Large intestine (tissue), 3 donors: ENCODE results near the gene KRTAP10-2. TPM values are rescaled to one million over a fixed set of nuclear protein-coding genes. Genes with fewer than 3 reads are reported as not detected.
"Not testable (repeated sequence)": the region's sequence is repeated elsewhere in the genome, so short reads cannot be mapped to it uniquely, and the experiment has no call there.

Experiments used
- DNase-seq, 2 donors: peaks; one replicate each; pipeline versions ENCODE4 v3.0.0 to v3.0.0-alpha.2; 2013
- H3K27ac ChIP-seq: one replicate; pipeline ENCODE4 v1.5.1; 2013; ENCODE audit warnings: low read length
- H3K27me3 ChIP-seq: 2 replicates; pipeline ENCODE4 v1.6.1; 2013; ENCODE audit warnings: low read length; ENCODE audit not compliant: control insufficient read depth, insufficient read depth
- H3K36me3 ChIP-seq: 2 replicates; pipeline ENCODE4 v1.6.1; 2013; ENCODE audit warnings: low read length; ENCODE audit not compliant: control insufficient read depth, insufficient read depth
- H3K4me1 ChIP-seq: one replicate; pipeline ENCODE4 v1.6.1; 2013; ENCODE audit warnings: low read length; ENCODE audit not compliant: control insufficient read depth, insufficient read depth
- H3K4me3 ChIP-seq: one replicate; pipeline ENCODE4 v1.5.1; 2013; ENCODE audit warnings: low read length
- H3K9me3 ChIP-seq: one replicate; pipeline ENCODE4 v1.6.1; 2013; ENCODE audit warnings: mild to moderate bottlenecking, low read depth, low read length, moderate library complexity; ENCODE audit not compliant: control insufficient read depth
- WGBS: methylation state at CpG from one replicate; pipeline ENCODE4 v1.1.5; 2013; ENCODE audit warnings: low lambda C conversion rate; ENCODE audit not compliant: insufficient coverage; 5-methylcytosine and 5-hydroxymethylcytosine counted together
- polyA plus RNA-seq: library from polyadenylated mRNA; unstranded; fragments of 120-200 nt; gene quantifications from one replicate; pipeline ENCODE4 v1.2.1, GENCODE V29; 2013

KRTAP10-2 gene
- polyA plus RNA-seq, 1 donor, result not detected

- no peak overlapping the region for H3K4me3 ChIP-seq
- peaks cover 25% of the 10 kb centered on the region for H3K9me3 ChIP-seq
- no peak overlapping the region for H3K27ac ChIP-seq
- no peak for DNase-seq
- H3K36me3 ChIP-seq, result no peaks in the 10 kb centered on the region
- WGBS, result 97% methylated on average over 3 of the region's 3 CpGs
- no peaks in the 10 kb centered on the region for H3K27me3 ChIP-seq
- H3K4me1 ChIP-seq, result no peaks in the 10 kb centered on the region
Observed at GRCh38 chr21:44581158-44581557, 29.9 kb upstream of the KRTAP10-2 start.

- not testable (repeated sequence) for H3K4me1 ChIP-seq, H3K27ac ChIP-seq, DNase-seq, H3K27me3 ChIP-seq, H3K4me3 ChIP-seq, H3K36me3 ChIP-seq
- WGBS, result no CpG with 5 or more reads among the region's 19 CpGs
- peaks cover 21% of the 10 kb centered on the region for H3K9me3 ChIP-seq
Observed at GRCh38 chr21:44580231-44580821, 29.0 kb upstream of the KRTAP10-2 start, which contains the start of gene KRTAP10-5. TSS of gene KRTAP10-5 (minus strand) at chr21:44580604. CDS start at chr21:44580578, 26 bp downstream.

- Histone ChIP-seq H3K4me1 (no peaks in the 10 kb centered on the region), H3K36me3 (no peaks in the 10 kb centered on the region), H3K4me3 (no peak overlapping the region), H3K9me3 (peaks cover 21% of the 10 kb centered on the region), H3K27me3 (no peaks in the 10 kb centered on the region), H3K27ac (no peak overlapping the region)
- WGBS, result no CpG with 5 or more reads among the region's 7 CpGs
- DNase-seq, result no peak
Observed at GRCh38 chr21:44579833-44580144, 28.5 kb upstream of the KRTAP10-2 start.

GRCh38 chr21:44579056-44579832 lies 27.9 kb upstream of the KRTAP10-2 start:
- no peak for DNase-seq
- Histone ChIP-seq H3K36me3 (no peaks in the 10 kb centered on the region), H3K9me3 (peaks cover 21% of the 10 kb centered on the region), H3K4me3 (no peak overlapping the region), H3K27ac (no peak overlapping the region), H3K27me3 (no peaks in the 10 kb centered on the region), H3K4me1 (peaks cover 3% of the 10 kb centered on the region)
- WGBS, result no CpG with 5 or more reads among the region's 22 CpGs

- Histone ChIP-seq H3K36me3 (no peaks in the 10 kb centered on the region), H3K4me3 (no peak overlapping the region), H3K4me1 (peaks cover 3% of the 10 kb centered on the region), H3K27me3 (no peaks in the 10 kb centered on the region), H3K9me3 (peaks cover 21% of the 10 kb centered on the region), H3K27ac (no peak overlapping the region)
- no peak for DNase-seq
- no CpG with 5 or more reads among the region's 17 CpGs for WGBS
Observed at GRCh38 chr21:44578371-44579055, 27.2 kb upstream of the KRTAP10-2 start.

GRCh38 chr21:44576025-44576420 lies 24.7 kb upstream of the KRTAP10-2 start:
- Histone ChIP-seq H3K36me3 (no peaks in the 10 kb centered on the region), H3K4me1 (peaks cover 3% of the 10 kb centered on the region), H3K27ac (no peak overlapping the region), H3K27me3 (no peaks in the 10 kb centered on the region), H3K4me3 (no peak overlapping the region), H3K9me3 (peaks cover 22% of the 10 kb centered on the region)
- DNase-seq, result no peak
- WGBS, result no CpG with 5 or more reads among the region's 10 CpGs

- Histone ChIP-seq H3K27me3 (no peaks in the 10 kb centered on the region), H3K27ac (no peak overlapping the region), H3K36me3 (no peaks in the 10 kb centered on the region), H3K4me1 (peaks cover 3% of the 10 kb centered on the region), H3K9me3 (peaks cover 21% of the 10 kb centered on the region), H3K4me3 (no peak overlapping the region)
- no peak for DNase-seq
- WGBS, result 100% methylated on average over 2 of the region's 20 CpGs
Observed at GRCh38 chr21:44575307-44576024, 24.2 kb upstream of the KRTAP10-2 start.

GRCh38 chr21:44574457-44575306 lies 23.4 kb upstream of the KRTAP10-2 start:
- H3K4me3 ChIP-seq, result no peak overlapping the region
- H3K9me3 ChIP-seq, result peaks cover 17% of the 10 kb centered on the region
- peak; percentile 78 to 81 for DNase-seq
- WGBS, result no CpG with 5 or more reads among the region's 21 CpGs
- no peak overlapping the region for H3K27ac ChIP-seq
- H3K4me1 ChIP-seq, result peaks cover 3% of the 10 kb centered on the region
- H3K36me3 ChIP-seq, result no peaks in the 10 kb centered on the region
- no peaks in the 10 kb centered on the region for H3K27me3 ChIP-seq

- DNase-seq, H3K4me1 ChIP-seq, H3K27ac ChIP-seq, H3K36me3 ChIP-seq, H3K4me3 ChIP-seq, H3K27me3 ChIP-seq: not testable (repeated sequence)
- peaks cover 12% of the 10 kb centered on the region for H3K9me3 ChIP-seq
- WGBS, result no CpG with 5 or more reads among the region's 25 CpGs
Observed at GRCh38 chr21:44573630-44574456, 22.5 kb upstream of the KRTAP10-2 start, which contains the start of gene KRTAP10-4. TSS of gene KRTAP10-4 (plus strand) at chr21:44573729. CDS start at chr21:44573759, 30 bp downstream.
